H1 (cell line): ENCODE data around the gene CACNA1E. TPM values are rescaled to one million over a fixed set of nuclear protein-coding genes. Genes with fewer than 3 reads are reported as not detected.

Experiments used
- CTCF ChIA-PET: fragments of 300-600 bp; sonication (Branson Sonifier 250); formaldehyde crosslinking; loops from one replicate; lab custom pipeline; 2021; ENCODE audit not compliant: partially characterized antibody; lab: Charles Lee
- POLR2A ChIA-PET: fragments of 300-600 bp; sonication (Branson Sonifier 250); formaldehyde crosslinking; loops from one replicate; lab custom pipeline; 2021; ENCODE audit warnings: inconsistent platforms; ENCODE audit not compliant: partially characterized antibody; lab: Charles Lee
- DNase-seq, 2 experiments: peaks; one replicate each; pipeline versions ENCODE4 v3.0.0 to v3.0.0-alpha.2; 2010 to 2022; ENCODE audit warnings: low spot score in 2 of 2, low read depth in 1 of 2, mixed read lengths in 1 of 2
- FAIRE-seq: peaks from 2 replicates; lab custom pipeline; 2011; peaks lifted over from hg19 to GRCh38; lab: Jason Lieb, UNC
- H2AFZ ChIP-seq: 2 replicates; pipeline ENCODE4 v1.8.1; 2012; ENCODE audit warnings: low read length, inconsistent platforms
- H2AK5ac ChIP-seq: 2 replicates; pipeline ENCODE4 v1.6.1; 2013; ENCODE audit warnings: low read depth, low read length
- H2BK120ac ChIP-seq: replicated peaks from 2 replicates; pipeline ENCODE3; 2013; ENCODE audit warnings: low read depth, low read length, inconsistent platforms
- H2BK12ac ChIP-seq: 2 replicates; pipeline ENCODE4 v1.6.1; 2013; ENCODE audit warnings: low read depth, low read length
- H2BK15ac ChIP-seq: 2 replicates; pipeline ENCODE4 v1.6.1; 2013; ENCODE audit warnings: low read length
- H2BK20ac ChIP-seq: 2 replicates; pipeline ENCODE4 v1.6.1; 2013; ENCODE audit warnings: low read length
- H2BK5ac ChIP-seq: 2 replicates; pipeline ENCODE4 v1.6.1; 2013; ENCODE audit warnings: low read depth, low read length
- H3K14ac ChIP-seq: 2 replicates; pipeline ENCODE4 v1.6.1; 2013; ENCODE audit warnings: inconsistent platforms; ENCODE audit not compliant: insufficient read length
- H3K18ac ChIP-seq: 2 replicates; pipeline ENCODE4 v1.6.1; 2013; ENCODE audit warnings: low read length; ENCODE audit errors: extremely low read depth
- H3K23ac ChIP-seq: 2 replicates; pipeline ENCODE4 v1.6.1; 2013; ENCODE audit warnings: inconsistent platforms; ENCODE audit not compliant: insufficient read length
- H3K23me2 ChIP-seq: 2 replicates; pipeline ENCODE4 v1.6.1; 2013; ENCODE audit warnings: low read depth, low read length
- H3K27ac ChIP-seq: 2 replicates; pipeline ENCODE4 v1.6.1; 2011; ENCODE audit warnings: low read depth, low read length, inconsistent platforms
- H3K27me3 ChIP-seq, 4 experiments: replicated peaks in 1 of 4; 1 replicate in 1 of 4; 2 replicates in 3 of 4; pipeline versions ENCODE4 v1.6.1 to v1.8.1; 2011 to 2013; ENCODE audit warnings: low read length in 3 of 4, mild to moderate bottlenecking in 3 of 4, inconsistent platforms in 2 of 4, mixed read lengths in 2 of 4, moderate library complexity in 1 of 4; ENCODE audit not compliant: control insufficient read depth in 3 of 4, insufficient read depth in 3 of 4; ENCODE audit errors: extremely low read depth in 1 of 4
- H3K36me3 ChIP-seq, 4 experiments: 2 replicates each; pipeline versions ENCODE4 v1.6.1 to v1.8.1; 2011 to 2013; ENCODE audit warnings: mild to moderate bottlenecking in 4 of 4, low read length in 3 of 4, moderate library complexity in 2 of 4, control low read depth in 1 of 4, inconsistent platforms in 1 of 4; ENCODE audit not compliant: insufficient read depth in 4 of 4, control insufficient read depth in 2 of 4
- H3K4ac ChIP-seq: replicated peaks from 2 replicates; pipeline ENCODE3; 2013; ENCODE audit warnings: low read length, low read depth, mixed read lengths, inconsistent platforms; ENCODE audit not compliant: insufficient read length
- H3K4me1 ChIP-seq, 4 experiments: replicated peaks in 1 of 4; 1 replicate in 1 of 4; 2 replicates in 3 of 4; pipeline versions ENCODE4 v1.6.1 to v1.8.1; 2011 to 2013; ENCODE audit warnings: low read length in 3 of 4, inconsistent platforms in 2 of 4, mixed read lengths in 1 of 4; ENCODE audit not compliant: insufficient read depth in 4 of 4, control insufficient read depth in 3 of 4
- H3K4me2 ChIP-seq, 2 experiments: 2 replicates each; pipeline versions ENCODE4 v1.6.1 to v1.8.1; 2011 to 2013; ENCODE audit warnings: low read depth in 2 of 2, low read length in 2 of 2, control low read depth in 1 of 2, inconsistent platforms in 1 of 2, mild to moderate bottlenecking in 1 of 2; ENCODE audit not compliant: insufficient read depth in 1 of 2
- H3K4me3 ChIP-seq, 4 experiments: fragments of 200-600, 300-600 bp in 1 of 4; sonication (generic), shearing (Covaris generic), sonication (Bioruptor Twin) in 1 of 4; 2 replicates each; pipeline versions ENCODE4 v1.5.1 to v1.8.1; 2011 to 2016; ENCODE audit warnings: low read length in 4 of 4, low read depth in 3 of 4, control low read depth in 2 of 4, inconsistent platforms in 2 of 4, mild to moderate bottlenecking in 2 of 4, mixed read lengths in 1 of 4, moderate library complexity in 1 of 4; ENCODE audit not compliant: insufficient read depth in 2 of 4; ENCODE audit errors: extremely low read depth in 1 of 4
- H3K56ac ChIP-seq: replicated peaks from 2 replicates; pipeline ENCODE3; 2013; ENCODE audit warnings: low read depth, mild to moderate bottlenecking, mixed read lengths, low read length, inconsistent platforms; ENCODE audit not compliant: insufficient read length
- H3K79me1 ChIP-seq: 2 replicates; pipeline ENCODE4 v1.6.1; 2013; ENCODE audit warnings: low read depth, low read length, control low read depth
- H3K79me2 ChIP-seq, 2 experiments: 2 replicates each; pipeline versions ENCODE4 v1.6.1 to v1.8.1; 2012 to 2013; ENCODE audit warnings: low read length in 2 of 2, mild to moderate bottlenecking in 2 of 2, inconsistent platforms in 1 of 2; ENCODE audit not compliant: insufficient read depth in 2 of 2, control insufficient read depth in 1 of 2
- H3K9ac ChIP-seq, 4 experiments: replicated peaks in 1 of 4; 1 replicate in 1 of 4; 2 replicates in 3 of 4; pipeline versions ENCODE4 v1.6.1 to v1.8.1; 2011 to 2013; ENCODE audit warnings: low read depth in 3 of 4, low read length in 3 of 4, control low read depth in 2 of 4, mild to moderate bottlenecking in 2 of 4, moderate library complexity in 2 of 4, inconsistent platforms in 1 of 4; ENCODE audit errors: extremely low read depth in 1 of 4
- H3K9me3 ChIP-seq, 2 experiments: 2 replicates each; pipeline versions ENCODE4 v1.6.1 to v1.8.1; 2012 to 2013; ENCODE audit warnings: mild to moderate bottlenecking in 2 of 2, moderate library complexity in 2 of 2, control low read depth in 1 of 2, inconsistent platforms in 1 of 2, low read depth in 1 of 2, low read length in 1 of 2, mixed read lengths in 1 of 2; ENCODE audit not compliant: insufficient read depth in 2 of 2
- H4K20me1 ChIP-seq, 2 experiments: replicated peaks in 1 of 2; 2 replicates each; pipeline versions ENCODE3 to v1.8.1; 2011 to 2013; ENCODE audit warnings: inconsistent platforms in 2 of 2, low read length in 2 of 2, mild to moderate bottlenecking in 1 of 2; ENCODE audit not compliant: insufficient read depth in 2 of 2, control insufficient read depth in 1 of 2
- H4K5ac ChIP-seq: 2 replicates; pipeline ENCODE4 v1.6.1; 2013; ENCODE audit warnings: low read length, low read depth, mixed read lengths, inconsistent platforms; ENCODE audit not compliant: insufficient read length
- H4K8ac ChIP-seq: 2 replicates; pipeline ENCODE4 v1.8.0; 2013; ENCODE audit warnings: mild to moderate bottlenecking, moderate library complexity, low read length, inconsistent platforms; ENCODE audit not compliant: insufficient read depth; ENCODE audit errors: extremely low read depth
- H4K91ac ChIP-seq: replicated peaks from 2 replicates; pipeline ENCODE3; 2013; ENCODE audit warnings: low read length, mixed read lengths, inconsistent platforms; ENCODE audit not compliant: insufficient read length
- SP1 ChIP-seq: IDR thresholded peaks from 2 replicates; pipeline ENCODE4 v1.6.1; 2011; ENCODE audit warnings: low read depth, low read length
- TCF12 ChIP-seq: IDR thresholded peaks from 2 replicates; pipeline ENCODE4 v1.6.1; 2011; ENCODE audit warnings: low read depth, mild to moderate bottlenecking, low read length
- TEAD4 ChIP-seq: IDR thresholded peaks from 2 replicates; pipeline ENCODE4 v1.6.1; 2012; ENCODE audit warnings: low read depth, low read length, inconsistent platforms, mixed read lengths
- WGBS, 2 experiments: shearing (Covaris generic) in 1 of 2; methylation state at CpG; one replicate each; pipeline versions ENCODE4 v1.1.6 to v1.1.7; 2013 to 2015; ENCODE audit warnings: low lambda C conversion rate in 2 of 2, mixed read lengths in 2 of 2, inconsistent platforms in 1 of 2, low coverage in 1 of 2, missing lambda C conversion rate in 1 of 2; ENCODE audit not compliant: insufficient replicate concordance in 2 of 2, insufficient coverage in 1 of 2, insufficient read length in 1 of 2; ENCODE audit errors: extremely low coverage in 1 of 2, missing lambda C conversion rate in 1 of 2; 5-methylcytosine and 5-hydroxymethylcytosine counted together
- polyA plus RNA-seq, 7 experiments: library from polyadenylated mRNA; depleted of rRNA in 3 of 7; stranded (reverse) in 5 of 7; unstranded in 2 of 7; fragments of >200 nt in 5 of 7; fragments of 200-250 nt in 2 of 7; gene quantifications; 1 replicate in 5 of 7; 2 replicates in 1 of 7; 4 replicates in 1 of 7; pipeline versions ENCODE4 v1.2.1 to v1.2.3, GENCODE V29; 2011 to 2013; ENCODE audit warnings: missing spikeins in 2 of 7, mixed read lengths in 2 of 7
- total RNA-seq: library from RNA; stranded (reverse); fragmentation: NEBNext Ultra II Directional; extraction: Animal tissue kit (Norgen Biotek cat#: 25700); gene quantifications from 2 replicates; pipeline ENCODE4 v1.2.1, GENCODE V29; 2021

Gene CACNA1E
- total and polyA plus RNA-seq, 2 of the 8 experiments (the other 6 are each of a cell fraction or from before 2014, with no cell fraction given), result 0.98 to 1.3 TPM

- POLR2A ChIA-PET, result interaction anchor here (0.6 kb wide), 1 partner anchor 98 kb away, joined by 3 read pairs; no protein-coding TSS in a partner anchor
- Histone ChIP-seq H3K79me1 (no peaks in the 10 kb centered on the region), H3K36me3 (no peaks in the 10 kb centered on the region), H2AK5ac (no peak overlapping the region), H3K4me2 (no peak overlapping the region), H3K4ac (no peak overlapping the region), H3K4me1 (peaks cover 0 to 7% (median 2%) of the 10 kb centered on the region in 4 experiments; a peak in 3 of 7 replicates), H4K20me1 (no peaks in the 10 kb centered on the region), H4K5ac (no peak overlapping the region), H3K18ac (no peak overlapping the region), H2BK20ac (no peak overlapping the region), H3K23ac (no peak overlapping the region), H2BK12ac (0 out of 2 replicates have a peak overlapping the region, but pooled peaks have one; percentile 71), H3K79me2 (no peaks in the 10 kb centered on the region), H3K56ac (no peak overlapping the region), H3K27me3 (peaks cover 0 to 3% (median 0%) of the 10 kb centered on the region in 4 experiments; a peak in 1 of 7 replicates), H3K9ac (no peak overlapping the region), H2BK15ac (no peak overlapping the region), H4K8ac (no peak overlapping the region), H3K4me3 (no peak overlapping the region), H2BK120ac (no peak overlapping the region), H3K9me3 (no peaks in the 10 kb centered on the region), H3K14ac (no peak overlapping the region), H2AFZ (no peak overlapping the region), H3K23me2 (no peaks in the 10 kb centered on the region), H2BK5ac (no peak overlapping the region), H3K27ac (no peak overlapping the region), H4K91ac (no peak overlapping the region)
- DNase-seq (no peak), FAIRE-seq (peak; percentile 68)
- 76% methylated on average over 2 of the region's 2 CpGs; no CpG with 5 or more reads in 1 of the 2 experiments for WGBS, 2 experiments
- CTCF ChIA-PET, result interaction anchor here (1.0 to 2.5 kb wide), 2 partner anchors 8 to 154 kb away, joined by 3 to 6 read pairs; no protein-coding TSS in a partner anchor
- TF ChIP-seq TCF12 (no peak), SP1 (peak; percentile 34; the same call in 1 of the 2 replicates), TEAD4 (peak; percentile 63)
These were observed 299.9 kb downstream of the CACNA1E start for GRCh38 chr1:181783208-181783607.
